ENCODE measurements around the gene CHST9.
"Not testable (repeated sequence)": the region's sequence is repeated elsewhere in the genome, so short reads cannot be mapped to it uniquely, and the experiment has no call there.

CHST9 gene

GRCh38 chr18:27165412-27165811, 19.7 kb downstream of the CHST9 start:
- no peak for DNase-seq

DNA sequence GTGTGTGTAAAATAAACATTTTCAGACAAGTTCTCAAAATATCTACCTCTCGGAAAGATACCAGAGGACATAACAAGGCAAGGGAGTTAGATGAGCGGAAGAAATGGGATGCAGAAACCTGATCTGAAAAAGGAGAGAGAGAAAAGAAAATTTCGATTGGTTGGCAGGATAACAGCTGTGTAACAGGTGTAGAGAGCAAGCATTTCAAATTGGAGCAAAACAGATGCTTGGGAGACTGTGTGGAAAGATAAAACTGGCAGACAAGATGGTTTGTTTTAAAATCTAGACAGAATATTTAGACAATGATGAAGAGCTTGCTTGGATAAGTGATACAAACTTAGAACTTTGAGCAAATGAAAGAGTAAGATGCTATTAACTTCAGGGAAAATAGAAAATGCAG, 20.2 kb downstream of the CHST9 start:
- no peak for DNase-seq

DNA sequence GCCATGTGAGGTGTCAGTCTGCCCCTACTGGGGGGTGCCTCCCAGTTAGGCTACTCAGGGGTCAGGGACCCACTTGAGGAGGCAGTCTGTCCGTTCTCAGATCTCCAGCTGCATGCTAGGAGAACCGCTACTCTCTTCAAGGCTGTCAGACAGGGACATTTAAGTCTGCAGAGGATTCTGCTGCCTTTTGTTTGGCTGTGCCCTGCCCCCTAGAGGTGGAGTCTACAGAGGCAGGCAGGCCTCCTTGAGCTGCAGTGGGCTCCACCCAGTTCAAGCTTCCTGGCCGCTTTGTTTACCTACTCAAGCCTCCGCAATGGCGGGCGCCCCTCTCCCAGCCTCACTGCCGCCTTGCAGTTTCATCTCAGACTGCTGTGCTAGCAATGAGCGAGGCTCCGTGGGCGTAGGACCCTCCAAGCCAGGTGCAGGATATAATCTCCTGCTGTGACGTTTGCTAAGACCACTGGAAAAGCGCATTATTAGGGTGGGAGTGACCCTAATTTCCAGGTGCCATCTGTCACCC, 21.9 kb downstream of the CHST9 start:
- not testable (repeated sequence) for DNase-seq

DNA sequence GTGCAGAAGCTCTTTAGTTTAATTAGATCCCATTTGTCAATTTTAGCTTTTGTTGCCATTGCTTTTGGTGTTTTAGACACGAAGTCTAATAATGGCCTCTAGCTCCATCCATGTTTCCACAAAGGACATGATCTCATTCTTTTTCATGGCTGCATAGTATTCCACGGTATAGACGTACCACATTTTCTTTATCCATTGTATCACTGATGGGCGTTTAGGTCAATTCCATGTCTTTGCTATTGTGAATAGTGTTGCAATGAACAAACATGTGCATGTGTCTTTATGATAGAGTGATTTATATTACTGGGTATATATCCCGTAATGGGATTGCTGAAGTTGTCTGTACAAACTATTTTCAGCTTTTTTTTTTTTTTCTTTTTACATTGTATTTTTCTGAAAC, 35.9 kb downstream of the CHST9 start:
- DNase-seq, result not testable (repeated sequence)

DNA sequence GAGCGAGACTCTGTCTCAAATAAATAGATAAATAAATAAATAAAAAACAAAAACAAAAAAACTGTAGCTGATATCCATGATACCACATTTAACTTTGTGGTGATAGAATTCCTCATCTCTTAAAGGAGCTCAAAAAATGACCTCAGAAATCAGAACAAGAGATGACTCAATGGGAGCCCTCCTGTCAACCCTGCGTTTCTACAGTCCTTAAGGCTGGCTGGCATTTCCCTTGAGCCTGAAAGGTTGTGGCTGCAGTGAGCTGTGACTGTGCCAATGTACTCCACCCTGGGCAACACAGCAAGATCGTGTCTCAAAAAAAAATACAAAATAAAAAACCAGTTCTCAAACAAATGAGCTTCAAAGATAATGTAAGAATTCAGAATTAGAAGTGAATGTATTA, 40.4 kb downstream of the CHST9 start:
- DNase-seq, result no peak

GRCh38 chr18:27143580-27144287, 41.4 kb downstream of the CHST9 start:
- no peak for DNase-seq

GRCh38 chr18:27142891-27143290, 42.2 kb downstream of the CHST9 start:
- no peak for DNase-seq

DNA sequence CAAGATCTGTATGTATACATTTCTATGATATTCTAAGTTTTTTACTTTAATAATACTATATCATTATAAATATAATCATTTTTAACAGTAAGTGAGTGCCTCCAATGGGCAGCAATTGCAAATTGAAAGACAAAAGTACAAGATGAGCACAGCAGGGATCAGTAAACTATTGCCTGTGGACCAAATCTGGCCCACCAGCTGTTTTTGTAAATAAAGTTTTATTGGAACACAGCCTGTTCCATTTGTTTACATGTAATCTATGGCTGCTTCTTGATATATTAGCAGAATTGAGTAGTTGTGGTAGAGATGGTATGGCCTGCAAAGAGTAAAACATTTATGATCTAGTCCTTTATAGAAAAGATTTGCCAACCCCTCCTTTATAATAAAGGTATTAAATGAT, 43.2 kb downstream of the CHST9 start:
- no peak for DNase-seq

- DNase-seq, result no peak
These were observed 47.0 kb downstream of the CHST9 start for GRCh38 chr18:27138079-27138478.

DNA sequence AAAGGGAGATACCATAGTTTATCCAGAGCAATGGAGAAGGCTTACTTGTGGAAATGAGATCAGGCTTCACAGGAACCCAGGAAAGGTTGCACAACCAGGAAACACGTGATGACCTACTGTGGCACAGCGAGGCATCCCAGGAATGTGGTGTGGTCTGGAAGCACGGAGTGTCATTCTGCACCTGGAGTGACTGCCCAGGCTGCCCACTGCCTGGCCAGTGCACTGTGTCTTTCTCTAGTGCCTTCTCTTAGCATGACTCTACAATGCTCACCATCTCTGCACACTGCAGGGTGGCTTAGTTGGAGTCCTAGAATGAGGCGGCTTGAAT, 48.9 kb downstream of the CHST9 start:
- DNase-seq, result no peak

GRCh38 chr18:27135504-27136207, 49.5 kb downstream of the CHST9 start:
- no peak for DNase-seq

DNA sequence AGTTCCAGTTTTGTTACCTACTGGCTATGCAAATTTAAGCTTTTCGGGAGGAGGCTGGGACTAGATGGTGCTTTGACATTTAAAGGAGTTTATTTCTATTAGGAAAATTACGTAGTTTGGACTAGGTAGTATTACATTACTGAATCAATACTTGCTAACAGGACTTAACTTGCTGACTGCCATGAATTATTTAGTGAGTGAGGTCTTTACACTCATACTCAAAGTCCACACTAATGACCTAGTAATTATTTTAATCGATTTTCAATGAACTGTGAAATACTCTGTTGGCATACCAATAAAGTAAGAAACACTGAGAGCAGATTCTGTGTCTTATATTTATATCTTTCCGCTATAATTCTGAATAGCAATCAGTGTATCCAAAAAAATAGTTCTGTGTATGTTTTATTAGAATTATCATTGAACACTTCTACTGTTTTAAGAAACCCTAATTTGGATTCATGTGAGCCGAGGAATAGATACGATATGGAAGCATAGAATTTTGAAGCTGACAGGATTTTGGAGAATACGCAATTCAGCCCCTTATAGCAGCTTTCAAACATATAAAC, 55.0 kb downstream of the CHST9 start:
- no peak for DNase-seq

DNA sequence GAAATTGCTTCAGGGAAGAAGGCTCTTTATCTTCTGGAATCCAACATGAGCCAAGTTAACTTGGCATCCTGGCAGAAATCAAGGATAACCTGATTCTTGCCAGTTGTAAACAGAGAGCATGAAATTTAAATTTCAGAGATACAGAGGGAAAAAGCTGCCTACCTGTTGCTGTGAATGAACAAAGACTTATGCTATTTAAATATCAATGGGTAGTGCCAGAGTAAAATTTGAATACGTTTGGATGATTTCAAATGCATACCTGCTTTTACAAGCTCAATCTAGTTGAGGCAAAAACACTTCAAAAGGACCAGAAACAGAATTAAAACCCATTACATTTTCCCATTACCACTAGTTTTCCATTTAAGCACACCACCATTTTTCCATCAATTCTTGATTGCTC, 60.9 kb downstream of the CHST9 start:
- no peak for DNase-seq

DNA sequence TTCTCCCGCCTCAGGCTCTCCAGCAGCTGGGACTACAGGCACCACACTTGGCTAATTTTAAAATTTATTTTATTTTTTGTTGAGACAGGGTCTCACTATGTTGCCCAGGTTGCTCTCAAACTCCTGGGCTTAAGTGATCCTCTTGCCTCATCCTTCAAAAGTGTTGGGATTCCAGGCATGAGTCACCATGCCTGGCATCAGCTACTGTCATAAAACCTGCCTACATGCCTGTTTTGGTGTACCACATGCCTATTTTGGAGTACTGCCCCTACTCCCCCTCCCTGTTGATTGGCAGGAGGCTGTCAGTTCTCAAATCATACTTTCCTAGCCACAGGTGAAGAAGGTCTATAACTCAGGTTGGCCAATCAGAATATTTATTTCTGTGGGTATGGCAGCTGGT, 64.0 kb downstream of the CHST9 start:
- no peak for DNase-seq

DNA sequence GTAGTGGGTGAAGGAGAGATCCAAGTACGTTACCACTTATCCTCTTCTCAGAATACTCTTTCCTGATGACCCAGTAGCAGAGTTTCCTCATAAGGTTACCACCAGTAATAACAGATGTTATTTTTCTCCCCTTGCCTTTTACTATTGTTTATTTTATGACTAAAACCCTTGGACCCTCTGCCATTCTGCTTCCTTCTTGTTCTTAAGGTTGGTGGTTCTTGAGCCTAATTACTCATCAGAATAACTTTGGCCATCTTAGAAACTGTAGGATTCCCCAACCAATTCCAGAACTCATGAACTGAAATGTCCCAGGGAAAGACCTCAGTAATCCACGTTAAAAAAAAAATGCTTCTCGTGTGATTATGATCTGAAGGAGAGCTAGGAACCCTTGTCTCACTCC, 64.9 kb downstream of the CHST9 start:
- no peak for DNase-seq

GRCh38 chr18:27118973-27119372, 66.1 kb downstream of the CHST9 start:
- DNase-seq, result no peak

DNA sequence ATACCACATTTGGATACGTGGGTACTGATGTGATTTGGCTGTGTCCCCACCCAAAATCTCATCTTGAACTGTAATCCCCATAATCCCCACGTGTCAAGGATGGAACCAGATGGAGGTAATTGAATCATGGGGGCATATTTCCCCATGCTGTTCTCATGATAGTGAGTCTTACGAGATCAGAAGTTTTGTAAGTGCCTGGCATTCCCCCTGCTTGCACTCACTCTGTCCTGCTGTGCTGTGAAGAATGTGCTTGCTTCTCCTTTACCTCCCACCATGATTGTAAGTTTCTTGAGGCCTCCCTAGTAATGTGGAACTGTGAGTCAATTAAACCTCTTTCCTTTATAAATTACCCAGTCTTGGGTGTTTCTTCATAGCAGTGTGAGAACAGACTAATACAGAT, 70.3 kb downstream of the CHST9 start:
- no peak for DNase-seq

- DNase-seq, result no peak
These were observed 71.8 kb downstream of the CHST9 start for GRCh38 chr18:27113358-27113757.

DNA sequence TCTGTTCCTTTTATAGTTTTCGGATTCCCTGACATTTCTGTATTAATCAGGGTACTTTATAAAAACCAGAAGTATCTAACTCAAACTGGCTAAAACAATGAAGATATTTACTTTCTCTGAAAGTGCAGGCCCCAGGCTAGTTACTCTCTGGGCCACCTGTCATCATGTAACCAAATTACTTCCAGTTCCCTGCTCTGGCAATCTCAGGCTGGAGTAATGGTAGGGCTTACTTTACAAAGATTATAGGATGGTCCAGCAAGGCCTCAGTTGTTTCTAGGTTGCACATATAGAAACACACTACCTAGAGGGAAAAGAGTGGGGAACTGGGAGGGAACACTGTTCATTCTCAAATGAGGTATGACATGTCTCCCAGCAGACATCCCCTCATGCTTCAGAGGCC, 74.8 kb downstream of the CHST9 start:
- DNase-seq, result no peak

DNA sequence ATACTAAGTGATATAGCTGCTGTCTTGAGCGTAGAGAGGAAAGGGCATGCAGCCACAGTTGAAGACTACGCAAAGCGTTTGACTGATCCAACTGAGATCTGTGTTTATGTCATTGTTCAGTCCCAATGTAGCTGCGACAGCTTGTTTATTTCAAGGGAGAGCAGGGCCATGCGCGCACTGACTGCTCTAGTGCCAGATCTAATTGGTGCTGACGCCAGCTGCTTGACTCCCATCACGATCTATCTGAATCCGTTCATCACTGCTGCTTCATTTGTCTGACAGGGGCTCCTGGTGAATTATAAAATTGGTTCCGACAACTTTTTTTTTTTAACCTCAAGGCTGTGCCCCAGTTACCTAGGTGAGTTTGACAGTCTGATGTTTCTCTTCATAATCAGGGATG, 75.7 kb downstream of the CHST9 start:
- no peak for DNase-seq

- DNase-seq, result no peak
These were observed 76.3 kb downstream of the CHST9 start for GRCh38 chr18:27108842-27109241.

DNA sequence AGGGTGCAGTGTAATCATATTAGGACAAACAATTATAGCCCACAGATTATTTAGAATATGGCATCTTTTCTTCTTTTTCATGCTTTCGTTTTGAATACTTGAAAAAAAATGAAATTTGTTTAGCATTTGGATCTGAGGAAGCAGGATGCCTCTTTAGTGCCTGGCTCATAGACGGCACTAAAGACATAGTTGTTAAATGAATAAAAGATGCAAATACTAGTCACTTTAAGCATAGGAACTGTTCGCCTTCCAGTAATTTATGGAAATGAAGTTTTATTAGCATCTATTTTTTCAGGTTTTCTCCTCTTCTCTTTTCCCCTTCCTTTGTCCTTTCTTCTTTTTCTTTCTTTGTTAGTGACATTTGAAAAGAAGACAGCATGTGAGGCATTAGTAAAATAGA, 80.4 kb downstream of the CHST9 start:
- DNase-seq, result no peak

DNA sequence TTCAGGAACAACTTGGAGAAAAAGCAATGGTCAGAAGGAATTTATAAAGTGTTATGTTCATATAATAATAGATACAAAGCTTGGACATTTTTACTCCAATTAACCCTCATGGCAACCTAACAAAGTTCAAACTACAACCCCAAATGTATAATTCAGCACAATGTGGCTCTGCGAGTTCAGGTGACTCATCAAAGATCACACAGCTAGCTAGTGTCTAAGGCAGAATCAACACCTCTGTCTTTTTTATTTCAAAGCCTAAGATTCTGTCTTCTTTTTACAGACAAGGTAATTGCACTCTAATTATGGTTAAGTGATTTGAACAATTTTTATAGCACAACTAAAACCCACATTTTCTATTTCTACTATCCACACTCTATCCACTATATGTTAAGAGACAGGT, 90.5 kb downstream of the CHST9 start:
- DNase-seq, result no peak

DNA sequence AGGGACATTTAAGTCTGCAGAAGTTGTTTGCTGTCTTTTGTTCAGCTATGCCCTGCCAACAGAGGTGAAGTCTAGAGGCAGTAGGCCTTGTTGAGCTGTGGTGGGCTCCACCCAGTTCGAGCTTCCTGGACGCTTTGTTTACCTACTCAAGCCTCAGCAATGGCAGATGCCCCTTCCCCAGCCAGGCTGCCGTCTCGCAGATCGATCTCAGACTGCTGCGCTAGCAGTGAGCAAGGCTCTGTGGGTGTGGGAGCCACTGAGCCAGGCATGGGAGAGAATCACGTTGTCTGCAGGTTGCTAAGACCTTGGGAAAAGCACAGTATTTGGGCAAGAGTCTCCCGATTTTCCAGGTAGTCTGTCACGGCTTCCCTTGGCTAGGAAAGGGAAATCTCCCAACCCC, 91.8 kb downstream of the CHST9 start:
- not testable (repeated sequence) for DNase-seq

GRCh38 chr18:27081701-27082100, 103.4 kb downstream of the CHST9 start:
- DNase-seq, result no peak
